Gastrocnemius medialis (tissue), 4 donors: ENCODE data around the gene RHCE.

Source experiments
- POLR2A ChIP-seq, 2 donors: fragments of 450-650 bp; IDR thresholded peaks; one replicate each; pipeline ENCODE4 v1.6.1; 2017; ENCODE audit warnings: antibody characterized with exemption in 2 of 2, mild to moderate bottlenecking in 2 of 2, moderate library complexity in 2 of 2
- TF ChIP-seq, protein P1 (sequence below), 5 experiments: fragments of 450-650 bp in 3 of 5; fragments of 200-600 bp in 2 of 5; sonication (generic) in 2 of 5; IDR thresholded peaks in 4 of 5; conservative IDR thresholded peaks in 1 of 5; 1 replicate in 4 of 5; 2 replicates in 1 of 5; pipeline ENCODE4 v1.5.1; 2016 to 2019; ENCODE audit warnings: antibody characterized with exemption in 5 of 5, mild to moderate bottlenecking in 3 of 5, moderate library complexity in 3 of 5

DNA sequence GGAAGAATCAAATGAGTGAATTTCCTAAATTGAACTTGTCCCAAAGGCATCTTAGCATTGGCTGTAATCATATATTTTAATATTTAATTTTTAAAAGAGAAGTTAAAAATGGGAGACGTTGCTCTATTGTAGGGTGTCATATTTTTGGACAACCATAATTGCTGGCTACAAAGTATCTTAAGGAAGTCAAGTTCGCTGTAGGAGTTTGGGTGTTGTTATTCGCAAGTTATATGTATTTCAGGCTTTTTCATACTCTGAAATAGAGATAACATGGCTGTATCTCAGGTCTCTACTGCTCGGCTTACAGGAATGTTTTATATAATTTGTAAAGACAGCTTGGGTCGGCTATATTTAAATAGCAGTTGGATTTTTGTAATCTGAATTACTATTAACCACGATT is 81.6 kb downstream of the RHCE start:
- TF ChIP-seq, protein P1, sequence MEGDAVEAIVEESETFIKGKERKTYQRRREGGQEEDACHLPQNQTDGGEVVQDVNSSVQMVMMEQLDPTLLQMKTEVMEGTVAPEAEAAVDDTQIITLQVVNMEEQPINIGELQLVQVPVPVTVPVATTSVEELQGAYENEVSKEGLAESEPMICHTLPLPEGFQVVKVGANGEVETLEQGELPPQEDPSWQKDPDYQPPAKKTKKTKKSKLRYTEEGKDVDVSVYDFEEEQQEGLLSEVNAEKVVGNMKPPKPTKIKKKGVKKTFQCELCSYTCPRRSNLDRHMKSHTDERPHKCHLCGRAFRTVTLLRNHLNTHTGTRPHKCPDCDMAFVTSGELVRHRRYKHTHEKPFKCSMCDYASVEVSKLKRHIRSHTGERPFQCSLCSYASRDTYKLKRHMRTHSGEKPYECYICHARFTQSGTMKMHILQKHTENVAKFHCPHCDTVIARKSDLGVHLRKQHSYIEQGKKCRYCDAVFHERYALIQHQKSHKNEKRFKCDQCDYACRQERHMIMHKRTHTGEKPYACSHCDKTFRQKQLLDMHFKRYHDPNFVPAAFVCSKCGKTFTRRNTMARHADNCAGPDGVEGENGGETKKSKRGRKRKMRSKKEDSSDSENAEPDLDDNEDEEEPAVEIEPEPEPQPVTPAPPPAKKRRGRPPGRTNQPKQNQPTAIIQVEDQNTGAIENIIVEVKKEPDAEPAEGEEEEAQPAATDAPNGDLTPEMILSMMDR (IDR thresholded peaks at IDR 0.05 in 4 of 5, conservative IDR thresholded peaks at IDR 0.05 in 1 of 5): no peak
- TF ChIP-seq POLR2A (IDR thresholded peaks at IDR 0.05): no peak
